ENCODE data around the gene PPP2R5C. TPM values are rescaled to one million over a fixed set of nuclear protein-coding genes. Genes with fewer than 3 reads are reported as not detected.

PPP2R5C gene
- total and polyA plus RNA-seq, 2 donors (not counting 3 experiments of a cell fraction or from before 2014, with no cell fraction given) = 42.6 to 83.6 TPM

GRCh38 chr14:101884089-101884933, 122.8 kb downstream of the PPP2R5C start:
- no peak overlapping the region for H3K9ac ChIP-seq (replicated peaks; ENCODE audit: extremely low read depth, insufficient read depth, low read length)
- intact Hi-C loops (cut with micrococcal nuclease) = no loop called here
- TF ChIP-seq MYC (IDR thresholded peaks at IDR 0.05; ENCODE audit: low read depth, low read length) = no peak
- H3K4me1 ChIP-seq (ENCODE audit: control insufficient read depth, extremely low read depth, insufficient read depth, low read length) = no peaks in the 10 kb centered on the region
- POLR2A ChIA-PET = no interaction called here
- H3K9me3 ChIP-seq (replicated peaks; ENCODE audit: control insufficient read depth, insufficient read depth, low read length) = no peaks in the 10 kb centered on the region
- H3K9me1 ChIP-seq (replicated peaks; ENCODE audit: control insufficient read depth, extremely low read depth, insufficient read depth, low read length) = no peaks in the 10 kb centered on the region
- H3K36me3 ChIP-seq (ENCODE audit: control insufficient read depth in 2 of 2, extremely low read depth in 1 of 2, insufficient read depth in 2 of 2, low read length in 2 of 2) = peaks cover 0 to 22% of the 10 kb centered on the region in 2 experiments
- H3K27me3 ChIP-seq (ENCODE audit: control insufficient read depth in 2 of 2, insufficient read depth in 2 of 2, low read length in 2 of 2) = no peaks in the 10 kb centered on the region
- CTCF ChIA-PET = interaction anchor here (1.5 kb wide), 1 partner anchor 113 kb away, joined by 6 read pairs; no protein-coding TSS in a partner anchor
- no peak overlapping the region for H3K27ac ChIP-seq (ENCODE audit: insufficient read depth, low read depth, low read length)
- DNase-seq (ENCODE audit: low read depth, low spot score) (no peak), FAIRE-seq (no peak)
- no peak overlapping the region for H3K4me2 ChIP-seq (ENCODE audit: insufficient read depth, low read length)
- dilution Hi-C loops (cut with MboI; ENCODE audit: extremely low pct_ligation_motif_present, low sequenced_read_pairs) = no loop called here
- H3K4me3 ChIP-seq (replicated peaks in 1 of 3; ENCODE audit: insufficient read depth in 1 of 3, low read depth in 1 of 3, low read length in 3 of 3) = no peak overlapping the region
- peaks cover 1% of the 10 kb centered on the region for H3K79me2 ChIP-seq (ENCODE audit: control insufficient read depth, insufficient read depth, low read length)
- no peak overlapping the region for H2AFZ ChIP-seq (ENCODE audit: low read depth, low read length)
- no TSS peak for BruUV-seq (replicated peaks)
- H4K20me1 ChIP-seq (replicated peaks; ENCODE audit: control insufficient read depth, extremely low read depth, insufficient read depth, low read length) = no peaks in the 10 kb centered on the region

DNA sequence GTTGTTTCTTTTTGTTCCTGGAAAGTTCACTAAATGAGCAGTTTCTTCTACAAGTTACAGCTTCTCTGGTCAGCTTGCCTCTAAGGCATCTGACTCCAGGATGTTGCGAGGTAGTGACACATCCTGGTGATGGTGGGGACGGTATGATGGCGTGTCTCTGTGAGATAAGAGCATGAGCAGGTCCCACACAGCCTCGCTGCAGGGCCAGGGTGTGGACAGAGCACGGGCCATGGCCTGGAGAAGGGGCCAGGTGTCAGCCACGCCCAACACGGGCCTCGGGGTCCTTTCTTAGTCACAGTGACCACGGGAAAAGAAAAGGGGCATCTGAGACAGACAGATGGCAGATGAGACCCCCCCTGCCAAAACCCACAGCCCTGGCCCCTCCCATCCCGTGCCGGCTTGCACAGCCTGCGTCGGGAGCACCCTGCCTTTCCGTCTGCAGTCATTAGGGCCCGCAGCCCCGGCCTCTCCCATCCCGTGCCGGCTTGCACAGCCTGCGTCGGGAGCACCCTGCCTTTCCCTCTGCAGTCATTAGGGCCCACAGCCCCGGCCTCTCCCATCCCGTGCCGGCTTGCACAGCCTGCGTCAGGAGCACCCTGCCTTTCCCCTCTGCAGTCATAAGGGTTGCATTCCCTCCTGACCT, 123.5 kb downstream of the PPP2R5C start:
- Histone ChIP-seq H3K4me3 (replicated peaks in 1 of 3; ENCODE audit: insufficient read depth in 1 of 3, low read depth in 1 of 3, low read length in 3 of 3) (no peak overlapping the region), H3K9ac (replicated peaks; ENCODE audit: extremely low read depth, insufficient read depth, low read length) (no peak overlapping the region), H3K79me2 (ENCODE audit: control insufficient read depth, insufficient read depth, low read length) (no peaks in the 10 kb centered on the region), H4K20me1 (replicated peaks; ENCODE audit: control insufficient read depth, extremely low read depth, insufficient read depth, low read length) (no peaks in the 10 kb centered on the region), H2AFZ (ENCODE audit: low read depth, low read length) (no peak overlapping the region), H3K27ac (ENCODE audit: insufficient read depth, low read depth, low read length) (no peak overlapping the region), H3K9me3 (replicated peaks; ENCODE audit: control insufficient read depth, insufficient read depth, low read length) (no peaks in the 10 kb centered on the region), H3K36me3 (ENCODE audit: control insufficient read depth in 2 of 2, extremely low read depth in 1 of 2, insufficient read depth in 2 of 2, low read length in 2 of 2) (peaks cover 0 to 22% of the 10 kb centered on the region in 2 experiments), H3K9me1 (replicated peaks; ENCODE audit: control insufficient read depth, extremely low read depth, insufficient read depth, low read length) (no peaks in the 10 kb centered on the region), H3K4me1 (ENCODE audit: control insufficient read depth, extremely low read depth, insufficient read depth, low read length) (no peaks in the 10 kb centered on the region), H3K27me3 (ENCODE audit: control insufficient read depth in 2 of 2, insufficient read depth in 2 of 2, low read length in 2 of 2) (no peaks in the 10 kb centered on the region), H3K4me2 (ENCODE audit: insufficient read depth, low read length) (no peak overlapping the region)
- ChIA-PET CTCF (no interaction called here), POLR2A (no interaction called here)
- DNase-seq (ENCODE audit: low read depth, low spot score) = no peak
- TF ChIP-seq POLR2A (IDR thresholded peaks at IDR 0.05; ENCODE audit: low read depth, low read length) (no peak), EZH2 (IDR thresholded peaks at IDR 0.05; ENCODE audit: borderline replicate concordance, low read depth, low read length, severe bottlenecking) (no peak), FOS (IDR thresholded peaks at IDR 0.05; ENCODE audit: borderline replicate concordance, insufficient read depth, low read length) (no peak), MAX (IDR thresholded peaks at IDR 0.05; ENCODE audit: insufficient read depth, insufficient read length) (no peak), MYC (IDR thresholded peaks at IDR 0.05; ENCODE audit: low read depth, low read length) (no peak), GATA2 (IDR thresholded peaks at IDR 0.05; ENCODE audit: insufficient read depth, insufficient read length, low read depth, low read length) (no peak), POLR2AphosphoS5 (IDR thresholded peaks at IDR 0.05; ENCODE audit: insufficient read depth, low read depth, low read length) (no peak), JUN (IDR thresholded peaks at IDR 0.05; ENCODE audit: borderline replicate concordance, insufficient read depth, insufficient read length, low read depth) (no peak)
- TF ChIP-seq, protein P1, sequence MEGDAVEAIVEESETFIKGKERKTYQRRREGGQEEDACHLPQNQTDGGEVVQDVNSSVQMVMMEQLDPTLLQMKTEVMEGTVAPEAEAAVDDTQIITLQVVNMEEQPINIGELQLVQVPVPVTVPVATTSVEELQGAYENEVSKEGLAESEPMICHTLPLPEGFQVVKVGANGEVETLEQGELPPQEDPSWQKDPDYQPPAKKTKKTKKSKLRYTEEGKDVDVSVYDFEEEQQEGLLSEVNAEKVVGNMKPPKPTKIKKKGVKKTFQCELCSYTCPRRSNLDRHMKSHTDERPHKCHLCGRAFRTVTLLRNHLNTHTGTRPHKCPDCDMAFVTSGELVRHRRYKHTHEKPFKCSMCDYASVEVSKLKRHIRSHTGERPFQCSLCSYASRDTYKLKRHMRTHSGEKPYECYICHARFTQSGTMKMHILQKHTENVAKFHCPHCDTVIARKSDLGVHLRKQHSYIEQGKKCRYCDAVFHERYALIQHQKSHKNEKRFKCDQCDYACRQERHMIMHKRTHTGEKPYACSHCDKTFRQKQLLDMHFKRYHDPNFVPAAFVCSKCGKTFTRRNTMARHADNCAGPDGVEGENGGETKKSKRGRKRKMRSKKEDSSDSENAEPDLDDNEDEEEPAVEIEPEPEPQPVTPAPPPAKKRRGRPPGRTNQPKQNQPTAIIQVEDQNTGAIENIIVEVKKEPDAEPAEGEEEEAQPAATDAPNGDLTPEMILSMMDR (IDR thresholded peaks at IDR 0.05; ENCODE audit: extremely low read depth in 1 of 2, insufficient read depth in 1 of 2, low read depth in 1 of 2, low read length in 2 of 2) = no peak
- intact Hi-C loops (cut with micrococcal nuclease) = no loop called here
- BruUV-seq (replicated peaks) = no TSS peak
- FAIRE-seq = no peak
- dilution Hi-C loops (cut with MboI; ENCODE audit: extremely low pct_ligation_motif_present, low sequenced_read_pairs) = no loop called here
